ENCODE measurements around the gene TOM1. TPM values are rescaled to one million over a fixed set of nuclear protein-coding genes. Genes with fewer than 3 reads are reported as not detected.
A peak's percentile ranks its signal among the peaks of the same experiment; 100 is the strongest.

Gene TOM1
- total RNA-seq, 2 experiments from 2014 or later: 22.7 to 30.6 TPM

- peaks cover 16% of the 10 kb centered on the region for H3K36me3 ChIP-seq (ENCODE audit: insufficient read depth, low read length)
- peaks cover 58% of the 10 kb centered on the region for H3K4me1 ChIP-seq (ENCODE audit: insufficient read depth, low read length, poor library complexity, severe bottlenecking)
- intact Hi-C loops (cut with micrococcal nuclease; ENCODE audit: unreplicated experiment): no loop called here
- H3K27ac ChIP-seq (ENCODE audit: low read depth, low read length, poor library complexity, severe bottlenecking): no peak overlapping the region
- CTCF ChIA-PET (ENCODE audit: unreplicated experiment): interaction anchor here (0.7 kb wide), 1 partner anchor 11 kb away, joined by 6 read pairs; no protein-coding TSS in a partner anchor
- H4K20me1 ChIP-seq (ENCODE audit: insufficient read depth, low read length): no peaks in the 10 kb centered on the region
- 0 out of 2 replicates have a peak overlapping the region, but pooled peaks have one; percentile 42 for H3K4me2 ChIP-seq (ENCODE audit: low read length)
- POLR2A ChIA-PET: interaction anchor here (0.6 kb wide), 1 partner anchor 1185 kb away, joined by 3 read pairs; no protein-coding TSS in a partner anchor
- BruUV-seq (replicated peaks): no TSS peak
- H3K4me3 ChIP-seq (ENCODE audit: low read depth, low read length, poor library complexity, severe bottlenecking): no peak overlapping the region
- no peak for DNase-seq (ENCODE audit: low spot score)
- H3K9me2 ChIP-seq (ENCODE audit: insufficient read depth, low read length): no peaks in the 10 kb centered on the region
- H3K9me3 ChIP-seq (ENCODE audit: low read length): peaks cover 10% of the 10 kb centered on the region; the same call in 1 of the 2 replicates
- TF ChIP-seq CTCF (conservative IDR thresholded peaks at IDR 0.05; ENCODE audit: low read length) (no peak), EZH2phosphoT487 (IDR thresholded peaks at IDR 0.05; ENCODE audit: borderline replicate concordance, low read depth, low read length) (no peak)
- H2AFZ ChIP-seq (ENCODE audit: low read length): no peak overlapping the region
- H3K79me2 ChIP-seq (ENCODE audit: insufficient read depth, low read depth, low read length): no peaks in the 10 kb centered on the region
Measured at GRCh38 chr22:35345808-35346505, 46.3 kb downstream of the TOM1 start.

GRCh38 chr22:35346596-35347220 is 47.0 kb downstream of the TOM1 start:
- Histone ChIP-seq H3K4me3 (ENCODE audit: low read depth, low read length, poor library complexity, severe bottlenecking) (no peak overlapping the region), H3K36me3 (ENCODE audit: insufficient read depth, low read length) (peaks cover 14% of the 10 kb centered on the region), H3K4me2 (ENCODE audit: low read length) (no peak overlapping the region), H3K9me3 (ENCODE audit: low read length) (peaks cover 10% of the 10 kb centered on the region; the same call in 1 of the 2 replicates), H3K27ac (ENCODE audit: low read depth, low read length, poor library complexity, severe bottlenecking) (no peak overlapping the region), H4K20me1 (ENCODE audit: insufficient read depth, low read length) (no peaks in the 10 kb centered on the region), H3K79me2 (ENCODE audit: insufficient read depth, low read depth, low read length) (no peaks in the 10 kb centered on the region), H3K4me1 (ENCODE audit: insufficient read depth, low read length, poor library complexity, severe bottlenecking) (peaks cover 58% of the 10 kb centered on the region), H3K9me2 (ENCODE audit: insufficient read depth, low read length) (no peaks in the 10 kb centered on the region), H2AFZ (ENCODE audit: low read length) (no peak overlapping the region)
- ChIA-PET POLR2A (no interaction called here), CTCF (ENCODE audit: unreplicated experiment) (interaction anchor here (0.7 kb wide), 1 partner anchor 10 kb away, joined by 6 read pairs; no protein-coding TSS in a partner anchor)
- BruUV-seq (replicated peaks): no TSS peak
- intact Hi-C loops (cut with micrococcal nuclease; ENCODE audit: unreplicated experiment): no loop called here
- no peak for TF ChIP-seq EZH2phosphoT487 (IDR thresholded peaks at IDR 0.05; ENCODE audit: borderline replicate concordance, low read depth, low read length)
- TF ChIP-seq CTCF (conservative IDR thresholded peaks at IDR 0.05; ENCODE audit: low read length): no peak
- DNase-seq (ENCODE audit: low spot score): no peak

GRCh38 chr22:35347462-35347861 is 47.8 kb downstream of the TOM1 start:
- Histone ChIP-seq H3K4me3 (ENCODE audit: low read depth, low read length, poor library complexity, severe bottlenecking) (no peak overlapping the region), H2AFZ (ENCODE audit: low read length) (no peak overlapping the region), H3K4me1 (ENCODE audit: insufficient read depth, low read length, poor library complexity, severe bottlenecking) (peaks cover 58% of the 10 kb centered on the region), H3K9me3 (ENCODE audit: low read length) (peaks cover 10% of the 10 kb centered on the region; the same call in 1 of the 2 replicates), H3K4me2 (ENCODE audit: low read length) (no peak overlapping the region), H3K9me2 (ENCODE audit: insufficient read depth, low read length) (no peaks in the 10 kb centered on the region), H3K36me3 (ENCODE audit: insufficient read depth, low read length) (peaks cover 14% of the 10 kb centered on the region), H3K27ac (ENCODE audit: low read depth, low read length, poor library complexity, severe bottlenecking) (no peak overlapping the region), H3K79me2 (ENCODE audit: insufficient read depth, low read depth, low read length) (no peaks in the 10 kb centered on the region), H4K20me1 (ENCODE audit: insufficient read depth, low read length) (no peaks in the 10 kb centered on the region)
- ChIA-PET CTCF (ENCODE audit: unreplicated experiment) (no interaction called here), POLR2A (no interaction called here)
- intact Hi-C loops (cut with micrococcal nuclease; ENCODE audit: unreplicated experiment): no loop called here
- TF ChIP-seq EZH2phosphoT487 (IDR thresholded peaks at IDR 0.05; ENCODE audit: borderline replicate concordance, low read depth, low read length) (no peak), CTCF (conservative IDR thresholded peaks at IDR 0.05; ENCODE audit: low read length) (no peak)
- BruUV-seq (replicated peaks): no TSS peak
- no peak for DNase-seq (ENCODE audit: low spot score)

All from OCI-LY7 (cell line).